Activated T-cell treated with anti-CD3 and anti-CD28 coated beads for 48 hours (primary cell): Measurements from ENCODE around the gene MAPK10.
"Not testable (repeated sequence)": the region's sequence is repeated elsewhere in the genome, so short reads cannot be mapped to it uniquely, and the experiment has no call there.

Experiments
- DNase-seq: peaks from one replicate; pipeline ENCODE4 v3.0.0-alpha.2; 2020; ENCODE audit warnings: low read depth

MAPK10 gene

GRCh38 chr4:86338521-86338920 lies 21.3 kb downstream of the MAPK10 start:
- DNase-seq = no peak

DNA sequence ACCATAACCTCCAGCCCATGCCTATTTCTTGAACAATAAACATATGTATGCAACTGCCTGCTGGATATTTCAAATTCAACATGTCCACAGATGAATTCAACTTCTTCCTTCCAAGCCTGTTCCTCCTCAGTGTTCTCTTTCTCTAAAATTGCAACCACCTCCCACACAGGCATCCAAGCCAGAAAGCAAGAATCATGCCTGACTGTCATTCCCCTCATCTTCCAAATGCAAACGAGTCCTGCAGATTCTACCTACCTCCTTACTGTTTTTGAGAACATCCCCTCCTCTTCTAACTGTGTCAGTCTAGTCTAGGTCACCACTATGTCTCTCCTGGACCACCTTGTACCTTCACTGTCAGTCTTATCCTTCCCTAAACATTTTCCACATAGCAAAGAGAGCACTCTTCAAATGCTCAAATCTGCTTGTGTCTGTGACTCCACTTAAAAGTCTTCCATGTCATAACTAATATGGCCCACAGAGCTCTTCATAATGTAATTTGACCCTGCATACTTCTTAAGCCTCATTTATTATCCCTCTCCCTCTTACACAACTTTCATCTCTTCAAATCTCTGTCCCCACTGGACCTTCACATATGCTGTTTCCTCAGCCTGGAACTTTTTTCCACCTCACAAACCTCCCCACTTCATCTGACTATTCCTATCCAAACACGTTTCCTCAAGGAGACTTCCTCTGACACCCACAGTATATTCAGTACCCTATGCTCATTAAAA lies 25.7 kb downstream of the MAPK10 start:
- DNase-seq = no peak

- DNase-seq = no peak
These were observed 26.6 kb downstream of the MAPK10 start for GRCh38 chr4:86333236-86333635.

DNA sequence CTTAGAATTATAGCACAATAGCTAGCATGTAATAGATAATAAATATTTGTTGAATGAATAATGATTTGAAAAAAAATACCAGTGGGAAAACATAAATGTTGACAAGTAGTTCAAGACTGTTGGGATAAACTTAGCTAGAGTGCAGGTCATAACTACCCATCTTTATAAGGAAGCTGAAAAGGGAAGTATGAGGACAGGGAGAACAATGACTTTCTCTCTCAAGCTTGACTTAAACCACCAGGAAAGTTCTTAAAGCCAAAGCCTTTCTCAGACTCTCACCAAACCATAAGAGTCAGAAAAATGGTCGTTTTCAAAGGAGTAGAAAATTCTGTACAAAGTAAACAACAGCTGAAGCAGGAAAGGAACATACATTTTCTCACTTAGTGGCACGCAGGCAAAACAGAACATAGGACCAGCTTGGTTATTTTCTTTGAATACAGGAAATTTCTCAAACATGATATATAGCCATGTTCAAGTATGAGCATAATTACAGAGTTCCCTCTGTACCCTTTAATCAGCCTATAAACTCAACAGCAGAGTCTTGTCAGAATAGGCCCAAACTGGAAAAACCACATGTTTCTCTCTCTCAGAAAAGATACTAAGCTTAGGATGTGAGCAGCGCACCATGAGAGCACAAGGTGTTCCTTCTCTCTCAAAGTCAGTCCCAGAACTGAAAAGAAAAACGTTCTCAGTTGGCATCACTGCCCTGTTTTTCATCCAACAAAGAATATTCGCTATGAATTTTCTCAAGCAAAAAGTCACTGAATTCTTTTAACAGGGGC lies 28.7 kb downstream of the MAPK10 start:
- no peak for DNase-seq

- DNase-seq = not testable (repeated sequence)
These were observed 29.4 kb downstream of the MAPK10 start for GRCh38 chr4:86330411-86330810.

GRCh38 chr4:86329431-86329830 lies 30.4 kb downstream of the MAPK10 start:
- no peak for DNase-seq

GRCh38 chr4:86326400-86326799 lies 33.5 kb downstream of the MAPK10 start:
- DNase-seq = no peak

DNA sequence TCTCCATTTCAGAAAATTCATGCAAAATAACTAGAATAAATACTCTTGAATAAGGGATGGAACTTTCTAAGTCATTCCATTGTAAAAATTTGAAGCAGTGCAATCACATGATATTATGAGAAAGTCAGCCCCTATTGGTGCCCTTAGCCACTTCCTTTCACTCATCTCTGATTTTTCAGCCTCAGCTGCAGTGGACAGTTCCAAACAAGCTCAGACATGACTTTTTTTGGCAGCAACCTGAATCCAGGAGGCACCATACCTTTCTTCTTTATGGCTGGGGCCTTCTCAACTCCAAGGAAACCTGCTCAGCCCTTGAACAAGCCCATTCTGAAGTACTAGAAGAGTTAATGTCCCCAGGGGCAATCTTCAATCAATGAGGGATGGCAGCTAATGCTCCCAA lies 40.5 kb downstream of the MAPK10 start:
- no peak for DNase-seq

DNA sequence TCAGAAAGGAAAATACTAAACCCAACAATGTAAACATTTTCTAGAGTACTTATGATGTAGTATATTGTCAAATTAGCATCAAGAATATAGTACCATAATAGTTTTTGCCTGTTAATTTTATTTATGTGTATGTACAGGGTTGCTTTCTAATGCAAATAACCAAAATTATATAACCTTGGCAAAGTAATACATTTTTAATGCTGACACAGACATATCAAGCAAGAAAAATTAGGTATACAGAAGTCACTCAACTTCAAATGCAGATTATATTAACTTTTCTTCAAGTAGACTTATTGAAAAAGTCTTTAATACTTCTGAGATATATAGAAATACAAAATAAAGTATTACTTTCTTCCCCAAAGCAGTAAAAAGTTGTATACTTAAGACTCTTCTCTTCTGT lies 44.3 kb downstream of the MAPK10 start:
- no peak for DNase-seq

DNA sequence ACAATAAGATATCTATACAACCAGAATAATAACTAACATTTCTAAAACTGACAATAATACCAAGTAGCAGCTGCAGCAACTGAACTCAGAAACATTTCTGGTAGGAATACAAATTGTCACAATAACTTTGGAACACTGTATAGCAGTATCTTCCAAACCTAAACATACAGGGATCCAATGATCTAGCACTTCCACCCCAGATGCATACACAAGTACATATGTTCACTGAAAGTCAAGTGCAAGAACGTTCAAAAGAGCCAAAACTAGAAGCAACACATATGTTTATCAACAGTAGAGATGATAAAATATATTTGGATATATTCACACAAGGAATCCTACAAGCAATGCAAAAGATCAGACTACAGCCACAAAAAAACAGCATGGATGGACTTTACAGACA lies 46.2 kb downstream of the MAPK10 start:
- no peak for DNase-seq

GRCh38 chr4:86307432-86307831 lies 52.4 kb downstream of the MAPK10 start:
- DNase-seq = no peak

- DNase-seq = no peak
These were observed 53.0 kb downstream of the MAPK10 start for GRCh38 chr4:86306816-86307215.

DNA sequence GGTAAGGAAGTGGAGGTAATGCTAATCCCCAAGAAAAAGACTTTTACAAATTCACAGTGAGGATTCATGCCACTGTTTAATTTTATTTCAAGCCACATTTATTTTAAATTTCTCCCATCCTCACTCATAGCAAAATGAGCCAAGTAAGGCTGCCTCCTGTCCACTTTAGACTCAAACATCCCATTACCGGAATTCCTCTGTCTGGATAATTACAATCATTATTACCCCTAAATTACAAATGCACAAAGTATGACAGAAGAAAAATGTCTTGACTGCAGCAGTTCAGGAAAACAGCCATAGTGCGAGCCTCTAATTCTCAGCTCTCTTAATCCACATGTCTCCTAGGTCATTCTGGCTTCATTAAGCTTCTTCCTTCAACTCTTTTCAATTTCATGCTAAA lies 57.0 kb downstream of the MAPK10 start:
- no peak for DNase-seq

DNA sequence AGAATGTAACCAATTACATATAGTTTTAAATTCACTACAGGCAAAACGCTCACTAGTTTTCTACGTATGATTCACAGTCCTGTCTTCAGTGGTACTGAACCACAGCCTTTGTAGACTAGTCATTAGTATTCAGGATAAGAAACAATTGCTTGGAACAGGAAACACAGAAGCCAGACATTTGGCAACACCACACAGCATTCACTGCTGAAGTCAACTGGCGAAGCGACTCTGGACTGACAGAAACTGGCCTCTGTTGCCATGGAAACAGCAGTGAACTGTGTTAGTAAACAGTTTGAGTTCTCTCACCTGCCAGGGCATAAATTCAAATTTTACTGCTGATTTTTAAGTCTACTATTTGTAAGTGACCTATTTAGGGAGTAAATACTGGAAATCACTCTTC lies 57.6 kb downstream of the MAPK10 start:
- DNase-seq = no peak

DNA sequence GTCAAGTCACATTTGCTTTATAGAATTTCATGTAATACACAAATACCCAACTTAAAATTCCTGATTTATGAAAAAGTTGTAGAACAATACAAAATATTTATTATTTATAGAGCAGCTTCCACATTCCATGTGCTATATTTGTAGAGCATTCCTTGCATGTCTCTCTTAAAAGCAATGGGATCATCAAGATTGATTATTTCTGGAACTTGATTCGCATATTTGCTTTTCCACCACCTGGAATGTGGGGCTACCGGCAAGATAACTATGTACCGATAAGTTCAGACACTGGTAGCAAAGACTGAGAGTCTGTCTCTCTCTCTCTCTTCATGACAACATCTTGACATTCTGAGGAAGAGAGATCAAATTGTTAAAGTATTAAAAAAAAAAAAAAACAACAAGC lies 59.3 kb downstream of the MAPK10 start:
- no peak for DNase-seq

DNA sequence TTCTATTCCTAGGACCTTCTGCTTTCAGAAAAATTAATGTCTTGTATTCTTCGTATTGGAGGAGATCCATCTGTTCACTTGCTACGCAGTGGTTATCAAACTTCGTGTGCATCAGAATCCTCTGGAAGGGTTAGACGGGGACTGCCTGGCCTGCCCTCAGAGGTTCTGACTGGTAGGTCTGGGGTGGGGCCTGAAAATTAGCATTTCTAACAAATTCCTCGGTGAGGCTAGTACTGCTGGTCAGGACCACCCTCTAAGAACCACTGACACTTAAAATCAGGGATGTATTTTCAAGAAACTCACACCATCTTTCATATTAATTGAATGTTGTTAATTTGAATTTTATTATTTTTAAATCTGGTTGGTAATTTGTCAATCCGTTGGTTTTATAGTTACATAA lies 63.0 kb downstream of the MAPK10 start:
- no peak for DNase-seq

DNA sequence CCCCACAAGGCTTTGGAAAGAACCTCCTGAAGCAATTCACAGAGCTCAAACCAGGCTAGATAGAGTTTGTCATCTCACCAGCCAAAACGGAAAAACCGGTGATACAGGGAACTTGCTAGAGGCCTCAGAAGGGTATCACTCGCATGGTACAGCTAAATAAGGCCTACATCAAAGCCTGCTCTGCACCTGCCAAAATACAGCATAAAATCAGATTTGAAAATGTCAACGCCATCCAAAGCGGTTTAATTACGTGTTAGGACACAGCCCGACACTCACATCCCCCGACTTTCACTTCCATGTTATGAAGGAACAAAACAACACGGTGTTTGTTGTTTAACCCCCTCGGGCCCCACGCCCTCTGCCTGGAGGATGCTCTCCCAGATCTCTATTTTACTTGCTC lies 65.0 kb downstream of the MAPK10 start:
- DNase-seq = no peak

- no peak for DNase-seq
These were observed 68.7 kb downstream of the MAPK10 start for GRCh38 chr4:86291180-86291579.

GRCh38 chr4:86286726-86287125 lies 73.1 kb downstream of the MAPK10 start:
- DNase-seq = no peak

DNA sequence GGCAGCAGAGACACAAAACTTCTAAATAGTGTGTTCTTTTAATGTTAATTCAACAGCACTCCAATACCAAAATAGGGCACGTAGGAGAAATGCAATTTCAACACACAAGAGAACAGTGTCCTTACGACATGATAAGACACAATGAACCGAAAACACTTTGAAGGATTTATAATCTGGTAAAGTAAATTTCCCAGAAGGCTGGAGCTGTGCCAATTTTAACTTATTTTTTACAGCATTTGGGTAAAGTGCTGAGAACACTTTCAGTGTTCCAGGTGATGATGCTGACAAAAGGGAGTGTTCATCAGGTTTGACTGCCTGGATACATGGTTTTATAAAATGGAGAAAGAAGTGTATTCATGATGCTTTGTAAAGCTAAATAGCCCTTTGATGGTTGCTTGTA lies 76.5 kb downstream of the MAPK10 start:
- DNase-seq = no peak

GRCh38 chr4:86280246-86280645 lies 79.6 kb downstream of the MAPK10 start:
- DNase-seq = no peak

DNA sequence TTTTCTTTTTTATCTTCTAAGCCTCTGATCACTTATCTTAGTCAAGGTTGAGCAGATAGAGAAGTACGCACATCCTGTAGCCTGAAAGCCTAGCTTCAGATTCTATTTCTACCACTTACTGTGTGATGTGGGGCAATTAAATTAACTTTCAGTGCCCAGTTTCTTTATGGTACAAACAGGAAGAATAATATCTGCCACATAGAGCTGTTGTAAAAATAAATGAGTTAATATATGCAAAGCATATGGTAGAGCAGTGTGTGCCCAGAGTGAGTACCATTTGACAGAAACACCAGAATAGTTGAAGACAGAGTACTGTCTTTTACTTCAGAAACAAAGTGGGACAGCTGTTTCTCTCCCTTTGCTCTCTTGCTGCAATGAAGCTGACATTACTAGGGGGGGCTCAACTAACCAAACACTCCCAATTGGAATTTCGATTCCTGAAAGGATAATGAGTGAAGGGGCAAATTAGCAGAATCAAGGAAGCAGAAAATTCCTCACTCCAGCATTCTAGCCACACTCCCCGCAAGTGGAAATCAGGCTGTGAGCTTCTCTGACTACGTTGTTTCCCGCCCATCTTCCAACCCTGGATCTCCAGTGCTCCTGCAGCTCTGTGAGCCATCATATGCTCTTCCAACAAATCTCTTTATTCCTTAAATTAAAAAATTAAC lies 80.4 kb downstream of the MAPK10 start:
- DNase-seq = no peak

DNA sequence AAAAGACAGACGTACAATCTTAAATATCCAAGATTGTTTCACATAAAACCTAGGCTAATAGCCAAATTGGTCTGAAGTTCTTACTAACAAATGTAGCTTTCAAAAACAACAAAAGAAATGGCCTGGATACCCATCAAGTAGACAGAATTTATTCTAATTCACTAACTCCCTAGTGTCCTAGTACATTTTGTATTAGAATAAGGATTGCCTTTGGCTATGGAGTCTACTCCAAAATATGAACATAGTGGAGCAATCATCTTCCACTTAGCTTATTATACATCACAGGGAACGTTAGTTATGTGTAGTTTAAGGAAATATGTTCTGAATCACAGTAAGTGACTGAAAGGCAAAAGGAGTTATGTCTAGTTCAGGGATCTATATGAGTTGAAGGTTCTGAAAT lies 81.7 kb downstream of the MAPK10 start:
- DNase-seq = no peak
